ENCODE measurements around the gene LHX4.
A peak's percentile ranks its signal among the peaks of the same experiment; 100 is the strongest.

The LHX4 gene

DNA sequence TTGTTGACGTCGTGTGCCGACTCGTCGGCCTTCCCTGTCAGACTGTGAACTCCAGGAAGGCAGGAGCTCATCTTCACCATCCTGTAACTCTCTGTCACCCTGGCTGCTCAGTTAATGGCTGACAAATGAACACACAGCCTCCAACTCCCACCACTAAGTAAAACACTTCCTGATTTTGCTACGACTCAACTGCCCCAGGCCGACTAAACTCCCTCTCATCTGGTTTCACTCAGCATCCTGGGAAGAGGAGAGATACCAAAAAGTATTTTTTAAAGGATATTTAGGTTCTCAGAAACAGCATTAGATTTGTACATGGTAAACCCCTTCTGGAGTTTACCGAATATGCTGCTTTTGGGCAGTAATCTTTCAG lies 18.2 kb upstream of the LHX4 start:
- no peaks in the 10 kb centered on the region for H3K36me3 ChIP-seq (ENCODE audit: insufficient read depth, low read length)
- H3K9ac ChIP-seq (ENCODE audit: low read length) = no peak overlapping the region
- H3K27me3 ChIP-seq (ENCODE audit: insufficient read depth, low read length) = no peaks in the 10 kb centered on the region
- H3K9me3 ChIP-seq (ENCODE audit: low read length) = no peaks in the 10 kb centered on the region
- no peaks in the 10 kb centered on the region for H3K79me2 ChIP-seq (ENCODE audit: insufficient read depth, low read length)
- peaks cover 9% of the 10 kb centered on the region for H3K4me1 ChIP-seq (ENCODE audit: insufficient read depth, low read length, severe bottlenecking)
- TF ChIP-seq EZH2 (IDR thresholded peaks at IDR 0.05; ENCODE audit: borderline replicate concordance, low read length) = no peak
- TF ChIP-seq, protein P1, sequence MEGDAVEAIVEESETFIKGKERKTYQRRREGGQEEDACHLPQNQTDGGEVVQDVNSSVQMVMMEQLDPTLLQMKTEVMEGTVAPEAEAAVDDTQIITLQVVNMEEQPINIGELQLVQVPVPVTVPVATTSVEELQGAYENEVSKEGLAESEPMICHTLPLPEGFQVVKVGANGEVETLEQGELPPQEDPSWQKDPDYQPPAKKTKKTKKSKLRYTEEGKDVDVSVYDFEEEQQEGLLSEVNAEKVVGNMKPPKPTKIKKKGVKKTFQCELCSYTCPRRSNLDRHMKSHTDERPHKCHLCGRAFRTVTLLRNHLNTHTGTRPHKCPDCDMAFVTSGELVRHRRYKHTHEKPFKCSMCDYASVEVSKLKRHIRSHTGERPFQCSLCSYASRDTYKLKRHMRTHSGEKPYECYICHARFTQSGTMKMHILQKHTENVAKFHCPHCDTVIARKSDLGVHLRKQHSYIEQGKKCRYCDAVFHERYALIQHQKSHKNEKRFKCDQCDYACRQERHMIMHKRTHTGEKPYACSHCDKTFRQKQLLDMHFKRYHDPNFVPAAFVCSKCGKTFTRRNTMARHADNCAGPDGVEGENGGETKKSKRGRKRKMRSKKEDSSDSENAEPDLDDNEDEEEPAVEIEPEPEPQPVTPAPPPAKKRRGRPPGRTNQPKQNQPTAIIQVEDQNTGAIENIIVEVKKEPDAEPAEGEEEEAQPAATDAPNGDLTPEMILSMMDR (IDR thresholded peaks at IDR 0.05; ENCODE audit: low read length) = no peak
- no peaks in the 10 kb centered on the region for H4K20me1 ChIP-seq (ENCODE audit: insufficient read depth, low read length)
- no peak overlapping the region for H3K4me3 ChIP-seq (ENCODE audit: low read depth, low read length, poor library complexity, severe bottlenecking)
- no peaks in the 10 kb centered on the region for H3K9me2 ChIP-seq (ENCODE audit: low read depth, low read length)
- no peak overlapping the region for H2AFZ ChIP-seq (ENCODE audit: low read length)
- H3K4me2 ChIP-seq (ENCODE audit: low read length) = no peak overlapping the region
- H3K27ac ChIP-seq (ENCODE audit: low read depth, low read length, poor library complexity, severe bottlenecking) = no peak overlapping the region
- no peaks in the 10 kb centered on the region for H3F3A ChIP-seq (ENCODE audit: insufficient read depth, low read length)

DNA sequence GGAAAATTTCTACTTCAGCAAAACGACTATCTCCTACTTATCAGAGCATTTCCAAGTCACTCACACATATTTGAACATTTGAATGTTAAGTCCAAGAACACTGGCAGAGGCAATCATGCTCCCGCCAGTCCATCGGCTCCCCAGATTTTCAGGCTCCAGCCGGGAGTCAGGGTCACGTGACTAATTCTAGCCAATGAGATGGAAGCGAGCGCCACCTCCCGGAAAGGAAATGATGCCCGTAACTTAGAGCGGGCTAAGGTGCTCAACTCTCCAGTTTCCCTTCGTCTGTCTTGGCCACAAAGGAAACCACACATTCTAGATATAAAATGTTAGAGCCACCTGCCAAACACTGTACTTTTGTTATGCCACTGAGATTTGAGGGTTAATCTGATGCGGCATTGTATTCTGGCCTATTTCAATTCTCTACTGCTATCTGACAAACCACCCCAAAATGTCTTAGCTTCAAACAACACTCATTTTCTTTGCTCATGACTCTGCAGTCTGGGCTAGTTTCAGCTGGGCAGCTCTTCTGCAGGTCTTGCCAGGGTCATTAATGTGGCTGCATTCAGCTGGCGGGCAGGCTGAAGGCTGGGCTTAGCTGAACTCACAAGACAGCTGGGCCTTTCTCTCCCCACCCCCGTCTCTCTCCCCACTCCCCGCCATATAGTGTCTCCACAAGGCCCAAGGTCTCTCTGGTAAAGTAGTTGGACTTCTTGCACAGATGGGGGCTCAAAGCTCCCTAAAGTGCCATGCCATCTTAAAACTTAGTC lies 16.5 kb upstream of the LHX4 start:
- Histone ChIP-seq H3K27me3 (ENCODE audit: insufficient read depth, low read length) (no peaks in the 10 kb centered on the region), H3K4me2 (ENCODE audit: low read length) (peak overlapping the region; percentile 70), H3F3A (ENCODE audit: insufficient read depth, low read length) (no peaks in the 10 kb centered on the region), H3K4me3 (ENCODE audit: low read depth, low read length, poor library complexity, severe bottlenecking) (peak overlapping the region; percentile 47), H4K20me1 (ENCODE audit: insufficient read depth, low read length) (no peaks in the 10 kb centered on the region), H3K9me2 (ENCODE audit: low read depth, low read length) (no peaks in the 10 kb centered on the region), H3K36me3 (ENCODE audit: insufficient read depth, low read length) (no peaks in the 10 kb centered on the region), H3K4me1 (ENCODE audit: insufficient read depth, low read length, severe bottlenecking) (peaks cover 9% of the 10 kb centered on the region), H3K9ac (ENCODE audit: low read length) (no peak overlapping the region), H3K9me3 (ENCODE audit: low read length) (no peaks in the 10 kb centered on the region), H2AFZ (ENCODE audit: low read length) (peak overlapping the region; percentile 14), H3K79me2 (ENCODE audit: insufficient read depth, low read length) (no peaks in the 10 kb centered on the region), H3K27ac (ENCODE audit: low read depth, low read length, poor library complexity, severe bottlenecking) (no peak overlapping the region)
- TF ChIP-seq, protein P1 (IDR thresholded peaks at IDR 0.05; ENCODE audit: low read length) = peak; percentile 38; the same call in 1 of the 2 replicates
- TF ChIP-seq EZH2 (IDR thresholded peaks at IDR 0.05; ENCODE audit: borderline replicate concordance, low read length) = no peak

DNA sequence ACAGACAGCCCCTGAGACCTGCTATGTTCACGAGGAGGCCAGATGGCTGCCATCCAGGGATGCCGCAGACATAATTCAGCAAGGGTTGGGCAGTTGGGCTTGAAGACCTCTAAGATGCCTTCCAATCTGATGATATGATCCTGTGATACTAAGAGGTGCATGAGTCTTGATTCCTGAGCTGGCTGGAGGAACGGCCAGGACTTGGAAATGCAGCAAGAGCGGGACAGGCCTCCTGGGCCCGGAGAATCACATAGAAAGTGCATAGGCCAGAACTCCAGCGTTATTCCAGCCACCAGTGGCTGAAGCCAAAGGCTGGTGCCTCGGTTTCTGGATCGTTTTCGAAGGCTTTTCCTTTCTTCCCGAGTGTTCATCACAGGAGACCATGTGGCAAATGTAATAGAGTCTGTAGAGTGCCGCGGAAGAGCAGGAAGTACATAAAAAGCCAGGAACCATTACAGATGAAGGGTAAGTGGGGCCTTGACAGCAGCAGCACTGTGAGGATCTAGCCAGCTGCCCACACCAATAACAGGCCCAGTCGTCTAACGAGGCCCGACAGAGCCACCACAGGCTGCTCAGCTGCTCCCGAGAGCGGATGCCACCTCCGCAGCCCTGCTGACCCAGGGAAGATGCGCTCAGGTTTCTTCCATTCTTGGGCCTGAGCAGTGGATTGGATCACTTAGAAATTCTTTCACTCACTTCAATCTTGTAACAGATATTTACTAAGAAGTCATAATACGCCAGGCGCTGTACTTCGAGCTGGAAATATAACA lies 14.0 kb upstream of the LHX4 start:
- Histone ChIP-seq H3K4me1 (ENCODE audit: insufficient read depth, low read length, severe bottlenecking) (peaks cover 9% of the 10 kb centered on the region), H3K4me3 (ENCODE audit: low read depth, low read length, poor library complexity, severe bottlenecking) (no peak overlapping the region), H3K27ac (ENCODE audit: low read depth, low read length, poor library complexity, severe bottlenecking) (no peak overlapping the region), H3K79me2 (ENCODE audit: insufficient read depth, low read length) (no peaks in the 10 kb centered on the region), H4K20me1 (ENCODE audit: insufficient read depth, low read length) (no peaks in the 10 kb centered on the region), H3F3A (ENCODE audit: insufficient read depth, low read length) (no peaks in the 10 kb centered on the region), H3K9ac (ENCODE audit: low read length) (no peak overlapping the region), H3K9me3 (ENCODE audit: low read length) (no peaks in the 10 kb centered on the region), H3K36me3 (ENCODE audit: insufficient read depth, low read length) (no peaks in the 10 kb centered on the region), H2AFZ (ENCODE audit: low read length) (no peak overlapping the region), H3K27me3 (ENCODE audit: insufficient read depth, low read length) (no peaks in the 10 kb centered on the region), H3K4me2 (ENCODE audit: low read length) (no peak overlapping the region), H3K9me2 (ENCODE audit: low read depth, low read length) (no peaks in the 10 kb centered on the region)
- TF ChIP-seq EZH2 (IDR thresholded peaks at IDR 0.05; ENCODE audit: borderline replicate concordance, low read length) = no peak
- TF ChIP-seq, protein P1 (IDR thresholded peaks at IDR 0.05; ENCODE audit: low read length) = no peak
